ENCODE measurements around the gene FMN2.

The FMN2 gene

GRCh38 chr1:240126821-240127220 is 35.1 kb downstream of the FMN2 start:
- in situ Hi-C loops (cut with MboI; ENCODE audit: low pct_unique_long_range_greater_than_20kb, low sequenced_read_pairs, unreplicated experiment) = no loop called here
- DNase-seq (ENCODE audit: low spot score) = no peak
- TF ChIP-seq, protein P1, sequence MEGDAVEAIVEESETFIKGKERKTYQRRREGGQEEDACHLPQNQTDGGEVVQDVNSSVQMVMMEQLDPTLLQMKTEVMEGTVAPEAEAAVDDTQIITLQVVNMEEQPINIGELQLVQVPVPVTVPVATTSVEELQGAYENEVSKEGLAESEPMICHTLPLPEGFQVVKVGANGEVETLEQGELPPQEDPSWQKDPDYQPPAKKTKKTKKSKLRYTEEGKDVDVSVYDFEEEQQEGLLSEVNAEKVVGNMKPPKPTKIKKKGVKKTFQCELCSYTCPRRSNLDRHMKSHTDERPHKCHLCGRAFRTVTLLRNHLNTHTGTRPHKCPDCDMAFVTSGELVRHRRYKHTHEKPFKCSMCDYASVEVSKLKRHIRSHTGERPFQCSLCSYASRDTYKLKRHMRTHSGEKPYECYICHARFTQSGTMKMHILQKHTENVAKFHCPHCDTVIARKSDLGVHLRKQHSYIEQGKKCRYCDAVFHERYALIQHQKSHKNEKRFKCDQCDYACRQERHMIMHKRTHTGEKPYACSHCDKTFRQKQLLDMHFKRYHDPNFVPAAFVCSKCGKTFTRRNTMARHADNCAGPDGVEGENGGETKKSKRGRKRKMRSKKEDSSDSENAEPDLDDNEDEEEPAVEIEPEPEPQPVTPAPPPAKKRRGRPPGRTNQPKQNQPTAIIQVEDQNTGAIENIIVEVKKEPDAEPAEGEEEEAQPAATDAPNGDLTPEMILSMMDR (IDR thresholded peaks at IDR 0.05; ENCODE audit: extremely low read depth, insufficient read depth, missing control alignments) = no peak

DNA sequence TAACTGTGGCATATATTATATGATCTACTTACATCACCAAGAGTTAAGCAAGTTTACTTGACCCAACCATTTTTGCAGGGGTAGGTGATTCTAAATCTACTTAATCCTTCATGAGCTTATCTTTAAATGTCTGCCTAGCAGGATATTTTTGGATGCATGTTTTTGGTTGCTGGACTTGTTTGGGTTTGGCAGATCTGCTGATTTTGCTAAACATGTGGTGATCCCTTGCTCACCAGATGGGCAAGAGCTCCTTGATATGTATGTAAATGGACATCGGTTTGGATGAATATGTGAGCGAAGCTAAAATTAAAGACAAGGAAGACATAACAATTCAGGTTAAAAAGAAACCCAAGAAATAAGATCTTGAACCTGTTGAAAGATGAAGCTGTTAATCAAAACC is 36.7 kb downstream of the FMN2 start:
- in situ Hi-C loops (cut with MboI; ENCODE audit: low pct_unique_long_range_greater_than_20kb, low sequenced_read_pairs, unreplicated experiment) = no loop called here
- TF ChIP-seq, protein P1 (IDR thresholded peaks at IDR 0.05; ENCODE audit: extremely low read depth, insufficient read depth, missing control alignments) = no peak
- DNase-seq (ENCODE audit: low spot score) = no peak

- TF ChIP-seq, protein P1 (IDR thresholded peaks at IDR 0.05; ENCODE audit: extremely low read depth, insufficient read depth, missing control alignments) = no peak
Observed at GRCh38 chr1:240134113-240134512, 42.4 kb downstream of the FMN2 start.

GRCh38 chr1:240134596-240134995 is 42.9 kb downstream of the FMN2 start:
- no peak for DNase-seq (ENCODE audit: low spot score)
- TF ChIP-seq, protein P1 (IDR thresholded peaks at IDR 0.05; ENCODE audit: extremely low read depth, insufficient read depth, missing control alignments) = no peak
- in situ Hi-C loops (cut with MboI; ENCODE audit: low pct_unique_long_range_greater_than_20kb, low sequenced_read_pairs, unreplicated experiment) = no loop called here

More at GRCh38 chr1:240134113-240134512, 42.4 kb downstream of the FMN2 start:
- no peak for DNase-seq (ENCODE audit: low spot score)
- in situ Hi-C loops (cut with MboI; ENCODE audit: low pct_unique_long_range_greater_than_20kb, low sequenced_read_pairs, unreplicated experiment) = no loop called here

GRCh38 chr1:240136402-240136801 is 44.7 kb downstream of the FMN2 start:
- in situ Hi-C loops (cut with MboI; ENCODE audit: low pct_unique_long_range_greater_than_20kb, low sequenced_read_pairs, unreplicated experiment) = no loop called here
- TF ChIP-seq, protein P1 (IDR thresholded peaks at IDR 0.05; ENCODE audit: extremely low read depth, insufficient read depth, missing control alignments) = no peak
- DNase-seq (ENCODE audit: low spot score) = no peak

- in situ Hi-C loops (cut with MboI; ENCODE audit: low pct_unique_long_range_greater_than_20kb, low sequenced_read_pairs, unreplicated experiment) = no loop called here
- TF ChIP-seq, protein P1 (IDR thresholded peaks at IDR 0.05; ENCODE audit: extremely low read depth, insufficient read depth, missing control alignments) = no peak
- no peak for DNase-seq (ENCODE audit: low spot score)
Observed at GRCh38 chr1:240138867-240139266, 47.2 kb downstream of the FMN2 start.

DNA sequence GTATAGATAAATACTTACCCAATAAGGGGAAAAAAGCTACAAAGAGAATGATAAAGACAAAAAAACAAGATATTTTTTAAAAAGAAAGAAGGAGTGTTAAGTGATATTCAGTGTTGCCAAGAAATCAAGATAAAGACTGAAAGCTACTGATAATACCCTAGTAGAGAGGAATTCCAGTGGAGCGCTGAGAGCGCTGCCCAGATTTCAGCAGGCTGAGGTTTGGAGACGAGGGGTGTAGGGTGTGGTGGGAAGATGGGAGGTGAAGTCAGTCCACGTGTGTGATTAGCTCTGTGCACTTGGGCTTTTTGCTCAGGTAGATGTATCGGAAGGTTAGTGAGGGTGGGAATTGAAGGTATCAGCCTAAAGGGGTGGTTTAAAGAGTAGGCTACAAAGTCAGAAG is 47.8 kb downstream of the FMN2 start:
- in situ Hi-C loops (cut with MboI; ENCODE audit: low pct_unique_long_range_greater_than_20kb, low sequenced_read_pairs, unreplicated experiment) = no loop called here
- TF ChIP-seq, protein P1 (IDR thresholded peaks at IDR 0.05; ENCODE audit: extremely low read depth, insufficient read depth, missing control alignments) = no peak
- no peak for DNase-seq (ENCODE audit: low spot score)
